Gastrocnemius medialis (tissue), 4 donors: ENCODE results near the gene CFAP298.

Experiments
- POLR2A ChIP-seq, 2 donors: fragments of 450-650 bp; IDR thresholded peaks; one replicate each; pipeline ENCODE4 v1.6.1; 2017; ENCODE audit warnings: antibody characterized with exemption in 2 of 2, mild to moderate bottlenecking in 2 of 2, moderate library complexity in 2 of 2
- TF ChIP-seq, protein P1 (sequence below), 5 experiments: fragments of 450-650 bp in 3 of 5; fragments of 200-600 bp in 2 of 5; sonication (generic) in 2 of 5; IDR thresholded peaks in 4 of 5; conservative IDR thresholded peaks in 1 of 5; 1 replicate in 4 of 5; 2 replicates in 1 of 5; pipeline ENCODE4 v1.5.1; 2016 to 2019; ENCODE audit warnings: antibody characterized with exemption in 5 of 5, mild to moderate bottlenecking in 3 of 5, moderate library complexity in 3 of 5

DNA sequence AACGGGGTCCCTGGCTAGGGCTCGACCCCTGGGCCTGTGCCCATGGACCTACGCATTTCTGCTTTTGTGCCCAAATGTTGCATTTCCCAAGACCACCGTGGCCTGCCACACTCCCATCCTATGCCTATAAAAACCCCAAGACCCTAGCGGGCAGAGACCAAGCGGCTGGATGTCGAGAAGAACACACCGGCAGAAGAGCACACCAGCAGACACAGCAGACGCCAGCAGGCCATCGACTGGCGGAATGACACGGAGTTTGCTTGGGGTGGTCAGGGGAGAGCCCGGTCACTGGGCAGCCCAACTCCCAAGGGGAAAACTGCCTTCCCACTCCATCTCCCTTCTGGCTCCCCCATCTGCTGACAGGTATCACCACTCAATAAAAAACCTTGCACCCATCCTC is 31.2 kb downstream of the CFAP298 start:
- TF ChIP-seq, protein P1, sequence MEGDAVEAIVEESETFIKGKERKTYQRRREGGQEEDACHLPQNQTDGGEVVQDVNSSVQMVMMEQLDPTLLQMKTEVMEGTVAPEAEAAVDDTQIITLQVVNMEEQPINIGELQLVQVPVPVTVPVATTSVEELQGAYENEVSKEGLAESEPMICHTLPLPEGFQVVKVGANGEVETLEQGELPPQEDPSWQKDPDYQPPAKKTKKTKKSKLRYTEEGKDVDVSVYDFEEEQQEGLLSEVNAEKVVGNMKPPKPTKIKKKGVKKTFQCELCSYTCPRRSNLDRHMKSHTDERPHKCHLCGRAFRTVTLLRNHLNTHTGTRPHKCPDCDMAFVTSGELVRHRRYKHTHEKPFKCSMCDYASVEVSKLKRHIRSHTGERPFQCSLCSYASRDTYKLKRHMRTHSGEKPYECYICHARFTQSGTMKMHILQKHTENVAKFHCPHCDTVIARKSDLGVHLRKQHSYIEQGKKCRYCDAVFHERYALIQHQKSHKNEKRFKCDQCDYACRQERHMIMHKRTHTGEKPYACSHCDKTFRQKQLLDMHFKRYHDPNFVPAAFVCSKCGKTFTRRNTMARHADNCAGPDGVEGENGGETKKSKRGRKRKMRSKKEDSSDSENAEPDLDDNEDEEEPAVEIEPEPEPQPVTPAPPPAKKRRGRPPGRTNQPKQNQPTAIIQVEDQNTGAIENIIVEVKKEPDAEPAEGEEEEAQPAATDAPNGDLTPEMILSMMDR (IDR thresholded peaks at IDR 0.05 in 4 of 5, conservative IDR thresholded peaks at IDR 0.05 in 1 of 5) = no peak
- no peak for TF ChIP-seq POLR2A (IDR thresholded peaks at IDR 0.05)
